IMR-90 (cell line): ENCODE measurements around the gene CRBN. TPM values are rescaled to one million over a fixed set of nuclear protein-coding genes. Genes with fewer than 3 reads are reported as not detected.

ENCODE experiments used
- ATAC-seq: fragments of 200-7000 bp; cut with Tn5 transposase; 2 replicates; pipeline ENCODE4 v1.9.1; 2020; ENCODE audit warnings: low read depth, mild to moderate bottlenecking, moderate library complexity
- BruUV-seq: library from RNA; stranded (reverse); fragments of 400-500 nt; replicated peaks from 2 replicates; lab custom pipeline; 2021; lab: Mats Ljungman, UMichigan
- CTCF ChIA-PET: fragments of 300-600 bp; formaldehyde crosslinking; extraction: SDS; loops from one replicate; lab custom pipeline; 2021; ENCODE audit warnings: antibody characterized with exemption; lab: Yijun Ruan, JAX
- POLR2A ChIA-PET: fragments of 300-600 bp; sonication (Branson Sonifier 250); formaldehyde crosslinking; loops from one replicate; lab custom pipeline; 2022; ENCODE audit warnings: antibody characterized with exemption; ENCODE audit not compliant: unreplicated experiment; lab: Charles Lee
- DNase-seq: peaks from one replicate; pipeline ENCODE4 v3.0.0; 2013
- H2AFZ ChIP-seq: replicated peaks from 2 replicates; pipeline ENCODE3; 2013; ENCODE audit warnings: low read length, mild to moderate bottlenecking; ENCODE audit not compliant: poor library complexity
- H2AK5ac ChIP-seq: 2 replicates; pipeline ENCODE4 v1.6.1; 2013; ENCODE audit warnings: low read depth, low read length, inconsistent platforms
- H2AK9ac ChIP-seq: replicated peaks from 2 replicates; pipeline ENCODE3; 2013; ENCODE audit warnings: mild to moderate bottlenecking, low read depth, low read length, moderate library complexity; ENCODE audit not compliant: poor library complexity
- H2BK120ac ChIP-seq: 2 replicates; pipeline ENCODE4 v1.6.1; 2013; ENCODE audit warnings: low read depth, low read length, inconsistent platforms
- H2BK15ac ChIP-seq: 3 replicates; pipeline ENCODE4 v1.6.1; 2013; ENCODE audit warnings: low read depth, low read length, inconsistent platforms
- H2BK20ac ChIP-seq: 2 replicates; pipeline ENCODE4 v1.6.1; 2013; ENCODE audit warnings: low read depth, mild to moderate bottlenecking, inconsistent platforms, low read length, moderate library complexity
- H2BK5ac ChIP-seq: 2 replicates; pipeline ENCODE4 v1.6.1; 2013; ENCODE audit warnings: mild to moderate bottlenecking, low read depth, low read length, inconsistent platforms; ENCODE audit not compliant: poor library complexity, severe bottlenecking
- H3K14ac ChIP-seq: replicated peaks from 2 replicates; pipeline ENCODE4 v1.6.1; 2013; ENCODE audit warnings: low read depth, low read length, inconsistent platforms
- H3K18ac ChIP-seq: 2 replicates; pipeline ENCODE4 v1.6.1; 2013; ENCODE audit warnings: low read depth, low read length, control low read depth
- H3K23ac ChIP-seq: 2 replicates; pipeline ENCODE4 v1.6.1; 2013; ENCODE audit warnings: low read depth, low read length, inconsistent platforms
- H3K27ac ChIP-seq: 2 replicates; pipeline ENCODE4 v1.5.1; 2013; ENCODE audit warnings: mild to moderate bottlenecking, control low read depth, low read length; ENCODE audit not compliant: insufficient read depth
- H3K27me3 ChIP-seq: 2 replicates; pipeline ENCODE4 v1.6.1; 2013; ENCODE audit warnings: low read length; ENCODE audit not compliant: control insufficient read depth, insufficient read depth
- H3K36me3 ChIP-seq: 2 replicates; pipeline ENCODE4 v1.6.1; 2013; ENCODE audit warnings: low read length, mixed read lengths; ENCODE audit not compliant: control insufficient read depth, insufficient read depth
- H3K4ac ChIP-seq: 2 replicates; pipeline ENCODE4 v1.6.1; 2013; ENCODE audit warnings: low read depth, low read length, inconsistent platforms
- H3K4me1 ChIP-seq: 2 replicates; pipeline ENCODE4 v1.6.1; 2013; ENCODE audit warnings: low read length, mixed read lengths; ENCODE audit not compliant: control insufficient read depth, insufficient read depth
- H3K4me2 ChIP-seq: 2 replicates; pipeline ENCODE4 v1.6.1; 2013; ENCODE audit warnings: low read depth, mild to moderate bottlenecking, control low read depth, low read length, moderate library complexity
- H3K4me3 ChIP-seq: 2 replicates; pipeline ENCODE4 v1.5.1; 2013; ENCODE audit warnings: low read depth, mild to moderate bottlenecking, control low read depth, low read length, moderate library complexity; ENCODE audit not compliant: insufficient read depth
- H3K56ac ChIP-seq: 2 replicates; pipeline ENCODE4 v1.6.1; 2013; ENCODE audit warnings: low read length, inconsistent platforms; ENCODE audit not compliant: insufficient read depth; ENCODE audit errors: extremely low read depth
- H3K79me1 ChIP-seq, 2 experiments: 2 replicates each; pipeline ENCODE4 v1.6.1; 2013; ENCODE audit warnings: low read length in 2 of 2, inconsistent platforms in 1 of 2, low read depth in 1 of 2
- H3K9ac ChIP-seq: 2 replicates; pipeline ENCODE4 v1.6.1; 2013; ENCODE audit warnings: low read depth, low read length, control low read depth
- H3K9me1 ChIP-seq: 2 replicates; pipeline ENCODE4 v1.6.1; 2013; ENCODE audit warnings: low read length, inconsistent platforms; ENCODE audit not compliant: insufficient read depth
- H3K9me3 ChIP-seq: 2 replicates; pipeline ENCODE4 v1.6.1; 2013; ENCODE audit warnings: low read length; ENCODE audit not compliant: control insufficient read depth, insufficient read depth
- H4K20me1 ChIP-seq: 2 replicates; pipeline ENCODE4 v1.6.1; 2013; ENCODE audit warnings: low read length, inconsistent platforms; ENCODE audit not compliant: insufficient read depth
- H4K5ac ChIP-seq: 2 replicates; pipeline ENCODE4 v1.6.1; 2013; ENCODE audit warnings: mild to moderate bottlenecking, low read depth, low read length, control low read depth
- H4K8ac ChIP-seq, 2 experiments: 2 replicates each; pipeline ENCODE4 v1.6.1; 2013; ENCODE audit warnings: low read depth in 2 of 2, low read length in 2 of 2, control low read depth in 1 of 2, inconsistent platforms in 1 of 2
- H4K91ac ChIP-seq: 2 replicates; pipeline ENCODE4 v1.6.1; 2013; ENCODE audit warnings: low read depth, low read length, inconsistent platforms; ENCODE audit not compliant: insufficient read depth
- CHD1 ChIP-seq: IDR thresholded peaks from 2 replicates; pipeline ENCODE4 v1.6.1; 2012; ENCODE audit warnings: low read depth, low read length, improper control_type of control experiment
- MAFK ChIP-seq: IDR thresholded peaks from 2 replicates; pipeline ENCODE4 v1.6.1; 2012; ENCODE audit warnings: low read depth, low read length, improper control_type of control experiment
- MAZ ChIP-seq: IDR thresholded peaks from 2 replicates; pipeline ENCODE4 v1.6.1; 2012; ENCODE audit warnings: low read depth, mild to moderate bottlenecking, low read length, improper control_type of control experiment, moderate library complexity, borderline replicate concordance
- NFE2L2 ChIP-seq: fragments of 150-350 bp; IDR thresholded peaks from 2 replicates; pipeline ENCODE4 v1.6.1; 2016; ENCODE audit warnings: low read depth, mild to moderate bottlenecking, low read length
- RCOR1 ChIP-seq: IDR thresholded peaks from 2 replicates; pipeline ENCODE4 v1.6.1; 2012; ENCODE audit warnings: mild to moderate bottlenecking, low read length, improper control_type of control experiment; ENCODE audit not compliant: insufficient replicate concordance
- WGBS, 2 experiments: methylation state at CpG; one replicate each; pipeline versions ENCODE4 v1.1.5 to v1.1.7; 2013; ENCODE audit warnings: missing lambda C conversion rate in 2 of 2; ENCODE audit not compliant: insufficient read length in 1 of 2; ENCODE audit errors: extremely low coverage in 2 of 2; 5-methylcytosine and 5-hydroxymethylcytosine counted together
- dilution Hi-C: fragments of 300-500 bp; cut with HindIII; formaldehyde crosslinking; loops from one replicate; pipeline ENCODE4 v1.14.3; 2018; ENCODE audit warnings: low sequenced_read_pairs; ENCODE audit not compliant: unreplicated experiment
- in situ Hi-C: fragments of 300-500 bp; cut with MboI; formaldehyde crosslinking; loops from 3 replicates; pipeline ENCODE4 v1.14.3; 2019; ENCODE audit warnings: low sequenced_read_pairs, inconsistent platforms, mixed read lengths
- intact Hi-C: fragments of 100-400 bp; cut with micrococcal nuclease; formaldehyde crosslinking; loops from 2 replicates; pipeline ENCODE4 v1.10.0; 2022
- polyA plus RNA-seq, 3 experiments: library from polyadenylated mRNA; depleted of rRNA; stranded (reverse); fragments of >200 nt; gene quantifications; 2 replicates each; pipeline ENCODE4 v1.2.3, GENCODE V29; 2012; ENCODE audit warnings: low replicate concordance in 1 of 3
- total RNA-seq: library from RNA; depleted of rRNA; stranded (reverse); fragments of >200 nt; gene quantifications from 2 replicates; pipeline ENCODE4 v1.2.3, GENCODE V29; 2012
- TF ChIP-seq, protein P1 (sequence below): fragments of 150-350 bp; IDR thresholded peaks from 2 replicates; pipeline ENCODE4 v1.6.1; 2016; ENCODE audit warnings: low read depth, mild to moderate bottlenecking, low read length, moderate library complexity, borderline replicate concordance

Gene CRBN
- total and polyA plus RNA-seq, 2 of the 4 experiments (the other 2 are of a cell fraction) = 21.8 to 33.9 TPM

- H3K9me3 ChIP-seq = no peaks in the 10 kb centered on the region
- intact Hi-C loops = no loop called here
- no peak overlapping the region for H2BK20ac ChIP-seq
- no peak overlapping the region for H3K27ac ChIP-seq
- no peaks in the 10 kb centered on the region for H3K9me1 ChIP-seq
- no CpG with 5 or more reads among the region's 2 CpGs for WGBS, 2 experiments
- no peaks in the 10 kb centered on the region for H3K4me1 ChIP-seq
- dilution Hi-C loops = no loop called here
- no peak overlapping the region for H4K91ac ChIP-seq
- ChIA-PET CTCF (interaction anchor here (0.6 to 2.3 kb wide), 2 partner anchors 1073 to 1385 kb away, joined by 3 to 6 read pairs; no protein-coding TSS in a partner anchor), POLR2A (no interaction called here)
- H2BK5ac ChIP-seq = no peak overlapping the region
- H4K20me1 ChIP-seq = no peaks in the 10 kb centered on the region
- H3K79me1 ChIP-seq = no peaks in the 10 kb centered on the region
- no peak overlapping the region for H3K4me2 ChIP-seq
- H3K23ac ChIP-seq = no peak overlapping the region
- no peak overlapping the region for H3K18ac ChIP-seq
- ATAC-seq (no peak), DNase-seq (no peak)
- no peak overlapping the region for H3K4me3 ChIP-seq
- H2AFZ ChIP-seq = no peak overlapping the region
- no TSS peak for BruUV-seq
- no peak overlapping the region for H2AK5ac ChIP-seq
- H4K8ac ChIP-seq = no peak overlapping the region
- H3K36me3 ChIP-seq = no peaks in the 10 kb centered on the region
- no peak overlapping the region for H3K14ac ChIP-seq
- no peak overlapping the region for H2BK120ac ChIP-seq
- in situ Hi-C loops = no loop called here
- no peak overlapping the region for H2BK15ac ChIP-seq
- H3K27me3 ChIP-seq = no peaks in the 10 kb centered on the region
- H3K4ac ChIP-seq = no peak overlapping the region
- TF ChIP-seq NFE2L2 = no peak
- TF ChIP-seq MAFK = no peak
- no peak for TF ChIP-seq RCOR1
- TF ChIP-seq, protein P1, sequence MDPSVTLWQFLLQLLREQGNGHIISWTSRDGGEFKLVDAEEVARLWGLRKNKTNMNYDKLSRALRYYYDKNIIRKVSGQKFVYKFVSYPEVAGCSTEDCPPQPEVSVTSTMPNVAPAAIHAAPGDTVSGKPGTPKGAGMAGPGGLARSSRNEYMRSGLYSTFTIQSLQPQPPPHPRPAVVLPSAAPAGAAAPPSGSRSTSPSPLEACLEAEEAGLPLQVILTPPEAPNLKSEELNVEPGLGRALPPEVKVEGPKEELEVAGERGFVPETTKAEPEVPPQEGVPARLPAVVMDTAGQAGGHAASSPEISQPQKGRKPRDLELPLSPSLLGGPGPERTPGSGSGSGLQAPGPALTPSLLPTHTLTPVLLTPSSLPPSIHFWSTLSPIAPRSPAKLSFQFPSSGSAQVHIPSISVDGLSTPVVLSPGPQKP = no peak
- TF ChIP-seq MAZ = no peak
- no peak for TF ChIP-seq CHD1
- no peak overlapping the region for H2AK9ac ChIP-seq
- H3K9ac ChIP-seq = no peak overlapping the region
- no peak overlapping the region for H4K5ac ChIP-seq
- H3K56ac ChIP-seq = no peak overlapping the region
Observed at GRCh38 chr3:3199306-3199705, 19.8 kb upstream of the CRBN start.
